ENCODE results near the gene KBTBD8. TPM values are rescaled to one million over a fixed set of nuclear protein-coding genes. Genes with fewer than 3 reads are reported as not detected.

The KBTBD8 gene
- total and polyA plus RNA-seq, 9 of the 15 experiments (the other 6 are each of a cell fraction or from before 2014, with no cell fraction given): 2.7 to 9.1 (median 5.6) TPM

- TF ChIP-seq REST (IDR thresholded peaks at IDR 0.05; ENCODE audit: borderline replicate concordance) (peak; percentile 72), REST (CRISPR knock-in tag; IDR thresholded peaks at IDR 0.05; ENCODE audit: low read depth) (no peak), NFATC3 (IDR thresholded peaks at IDR 0.05) (peak; percentile 73; the same call in 1 of the 2 replicates), CTCFL (IDR thresholded peaks at IDR 0.05; ENCODE audit: borderline replicate concordance, insufficient read depth, low read depth, low read length, poor library complexity, severe bottlenecking) (peak; percentile 39), DEAF1 (CRISPR knock-in tag; IDR thresholded peaks at IDR 0.05) (peak; percentile 79), CC2D1A (IDR thresholded peaks at IDR 0.05) (no peak; the same call in 1 of the 2 replicates), SMC3 (conservative IDR thresholded peaks at IDR 0.05; ENCODE audit: insufficient read depth, low read depth, low read length) (peak; percentile 73), ARID2 (IDR thresholded peaks at IDR 0.05) (0 out of 2 replicates have a peak, but pooled peaks have one; percentile 37), ARID3A (IDR thresholded peaks at IDR 0.05; ENCODE audit: borderline replicate concordance, low read depth, low read length) (no peak), MNT (conservative IDR thresholded peaks at IDR 0.05) (0 out of 4 replicates have a peak, but pooled peaks of 1 of the 2 experiments have one; percentile 37), CXXC5 (CRISPR knock-in tag; IDR thresholded peaks at IDR 0.05) (peak; percentile 50; the same call in 1 of the 2 replicates)
These were observed 26.1 kb upstream of the KBTBD8 start (continued) for GRCh38 chr3:66971891-66972551.
